Activated naive CD4-positive, alpha-beta T cell treated with anti-CD3 and anti-CD28 coated beads, Interleukin-2, amount 10 ng/mL, durations not matched to agents 5 hours and 36 hours (primary cell): ENCODE results near the gene RNU6-7. TPM values are rescaled to one million over a fixed set of nuclear protein-coding genes. Genes with fewer than 3 reads are reported as not detected.

Source experiments
- total RNA-seq, 2 experiments: library from RNA; stranded (reverse); gene quantifications; one replicate each; pipeline ENCODE4 v1.2.3, GENCODE V29; 2021

The RNU6-7 gene
- not detected for total RNA-seq

DNA sequence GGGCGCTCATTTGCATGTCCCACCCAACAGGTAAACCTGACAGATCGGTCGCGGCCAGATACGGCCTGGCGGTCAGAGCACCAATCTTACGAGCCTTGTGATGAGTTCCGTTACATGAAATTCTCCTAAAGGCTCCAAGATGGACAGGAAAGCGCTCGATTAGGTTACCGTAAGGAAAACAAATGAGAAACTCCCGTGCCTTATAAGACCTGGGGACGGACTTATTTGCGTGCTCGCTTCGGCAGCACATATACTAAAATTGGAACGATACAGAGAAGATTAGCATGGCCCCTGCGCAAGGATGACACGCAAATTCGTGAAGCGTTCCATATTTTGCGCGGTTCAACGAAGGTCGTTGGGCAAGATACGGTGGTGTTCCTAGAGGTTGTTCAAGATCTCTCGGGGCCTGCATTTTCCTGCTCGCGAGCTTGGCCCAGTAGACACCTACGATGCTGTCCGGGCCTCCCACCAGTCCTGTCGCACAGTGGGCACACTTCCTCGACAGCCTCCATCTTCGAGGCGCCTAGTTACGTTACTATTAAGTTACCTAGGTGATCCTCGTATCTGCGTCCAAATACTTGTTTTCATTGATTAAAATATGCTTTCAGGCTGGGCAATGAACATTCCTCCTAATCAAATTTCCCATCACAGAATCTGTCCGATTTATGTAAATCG lies at the start of gene RNU6-7:
Gene RNU6-7 (plus strand): TSS at position 230 of the 675 bp plus-strand sequence.

DNA sequence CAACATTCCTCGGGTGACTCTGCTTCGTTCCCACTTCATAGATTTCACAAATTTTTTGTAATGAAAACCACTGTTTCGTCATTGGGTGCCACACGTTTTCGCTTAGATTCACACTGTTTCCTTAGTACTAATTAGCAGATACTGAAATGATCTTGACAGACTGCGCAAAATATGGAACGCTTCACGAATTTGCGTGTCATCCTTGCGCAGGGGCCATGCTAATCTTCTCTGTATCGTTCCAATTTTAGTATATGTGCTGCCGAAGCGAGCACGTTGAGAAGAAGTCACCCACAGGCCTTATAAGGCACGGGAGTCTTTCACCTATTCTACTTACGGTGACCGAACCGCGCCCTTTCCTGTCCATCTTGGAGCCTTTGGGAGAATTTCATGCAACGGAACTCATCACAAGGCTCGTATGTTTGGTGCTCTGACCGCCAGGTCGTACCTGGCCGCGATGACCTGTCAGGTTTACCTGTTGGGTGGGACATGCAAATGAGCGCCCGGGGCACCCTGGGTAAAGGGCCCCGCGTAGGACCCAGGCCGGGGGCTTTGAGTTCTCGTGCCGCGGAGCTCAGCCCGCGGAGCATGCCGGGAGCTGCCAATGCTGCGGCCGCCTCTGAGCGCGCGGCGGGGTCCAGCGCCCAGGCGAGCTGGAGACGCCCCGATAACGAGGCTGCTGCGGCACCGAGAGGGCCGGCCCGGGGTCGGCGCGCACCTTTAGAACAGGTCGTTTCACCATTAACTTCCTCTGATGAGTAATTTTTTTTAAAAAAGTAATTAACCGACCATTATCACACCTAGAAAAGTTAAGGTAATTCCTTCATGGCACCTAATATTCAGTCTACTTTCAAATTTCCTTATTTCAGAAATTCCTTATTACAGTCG lies 1.4 kb downstream of the RNU6-7 start, which contains the start of gene RNU6-8:
Gene RNU6-8 (minus strand): TSS at position 272 of the 885 bp plus-strand sequence.

Other genes with a start within 250 kb of the RNU6-7 start
- gene ARHGAP5, start 124.7 kb upstream of the RNU6-7 start, total RNA-seq = 10 to 100 TPM; 52.3 to 57.2 TPM
- not detected for gene RNU6-8, start 1.2 kb downstream of the RNU6-7 start, total RNA-seq
- gene AKAP6, start 127.3 kb downstream of the RNU6-7 start, total RNA-seq = under 1 TPM; 0.60 to 0.77 TPM